ENCODE measurements around the gene CUEDC1. TPM values are rescaled to one million over a fixed set of nuclear protein-coding genes. Genes with fewer than 3 reads are reported as not detected.

The CUEDC1 gene
- total and polyA plus RNA-seq, 2 of the 4 experiments (the other 2 are of a cell fraction): 4.1 to 21.2 TPM

DNA sequence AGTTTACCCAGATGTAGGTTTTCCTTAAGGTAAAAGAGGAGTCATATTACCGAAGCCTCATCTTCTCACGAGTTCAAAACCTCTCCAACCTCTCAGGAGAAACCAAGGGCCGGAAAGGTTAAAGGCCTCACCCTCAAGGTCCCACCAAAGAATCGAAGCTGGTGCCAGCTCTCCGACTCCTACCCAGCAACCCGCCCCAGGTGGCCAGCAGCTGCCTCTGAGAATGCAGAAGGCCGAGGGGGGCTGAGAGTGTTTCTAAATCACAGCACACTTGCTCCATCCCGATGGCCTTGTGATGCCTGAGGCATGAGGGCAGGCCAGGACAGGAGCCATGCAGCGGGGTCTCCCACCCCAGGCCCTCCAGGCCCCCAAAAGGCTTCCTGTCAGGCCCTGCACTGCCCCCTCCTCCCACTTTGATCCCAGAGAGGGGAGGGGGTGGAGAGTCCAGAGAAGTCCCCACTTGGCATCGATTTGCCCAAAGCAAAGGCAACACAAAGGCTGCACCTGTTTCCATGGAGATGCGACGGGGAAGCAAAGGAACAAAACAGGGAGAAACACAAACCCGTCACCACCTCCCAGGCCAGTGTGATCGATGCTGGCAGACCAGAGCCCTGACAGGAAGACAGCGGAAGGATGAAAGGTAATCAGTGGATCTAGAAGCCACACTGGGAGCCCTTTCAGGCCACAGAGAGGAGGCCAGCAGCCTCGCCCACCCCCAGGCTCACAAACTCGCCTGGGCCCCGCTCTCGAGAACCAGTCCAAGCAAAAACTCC, 39.0 kb downstream of the CUEDC1 start (continued):
- TF ChIP-seq MXI1 (IDR thresholded peaks at IDR 0.05; ENCODE audit: borderline replicate concordance, low read depth, low read length): no peak
- no peak for TF ChIP-seq CHD1 (IDR thresholded peaks at IDR 0.05; ENCODE audit: low read depth, low read length)

DNA sequence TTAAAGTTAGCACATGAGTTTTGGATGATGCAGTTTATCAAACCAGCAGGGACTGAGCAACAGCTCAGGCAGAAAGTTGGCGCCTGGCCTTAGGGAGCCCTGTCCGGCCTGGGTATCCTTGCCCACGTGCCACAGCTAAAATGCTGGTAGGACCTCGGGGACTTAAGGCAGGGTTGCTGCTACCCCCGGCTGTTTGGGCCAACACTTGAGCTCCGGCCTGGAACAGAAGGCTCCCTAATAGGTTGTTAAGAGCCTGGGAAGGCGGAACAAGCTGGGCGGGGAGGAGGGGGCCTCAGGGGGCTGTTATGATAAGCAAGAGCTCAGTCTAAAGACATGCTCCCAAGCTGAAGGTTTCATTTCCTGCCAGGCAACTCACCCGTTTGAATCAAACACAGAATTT, 39.7 kb downstream of the CUEDC1 start:
- Histone ChIP-seq H3K79me1 (ENCODE audit: low read depth in 1 of 2, low read length in 2 of 2) (peaks cover 47 to 90% of the 10 kb centered on the region in 2 experiments), H2AK5ac (ENCODE audit: low read depth, low read length) (peak overlapping the region; percentile 31; the same call in 1 of the 2 replicates), H3K14ac (replicated peaks; ENCODE audit: low read depth, low read length) (no peak overlapping the region), H2BK120ac (ENCODE audit: low read depth, low read length) (no peak overlapping the region), H3K27ac (ENCODE audit: insufficient read depth, low read length) (peak overlapping the region; percentile 28; the same call in 1 of the 2 replicates), H4K91ac (ENCODE audit: insufficient read depth, low read depth, low read length) (no peak overlapping the region), H3K9ac (ENCODE audit: low read depth, low read length) (no peak overlapping the region), H3K4me3 (ENCODE audit: insufficient read depth, low read depth, low read length) (no peak overlapping the region), H4K20me1 (ENCODE audit: insufficient read depth, low read length) (peaks cover 17% of the 10 kb centered on the region), H3K4ac (ENCODE audit: low read depth, low read length) (no peak overlapping the region; the same call in 1 of the 2 replicates), H3K23ac (ENCODE audit: low read depth, low read length) (no peak overlapping the region), H3K56ac (ENCODE audit: extremely low read depth, insufficient read depth, low read length) (no peak overlapping the region), H3K9me1 (ENCODE audit: insufficient read depth, low read length) (peaks cover 24% of the 10 kb centered on the region), H4K5ac (ENCODE audit: low read depth, low read length) (no peak overlapping the region; the same call in 1 of the 2 replicates), H2BK15ac (ENCODE audit: low read depth, low read length) (no peak overlapping the region), H3K18ac (ENCODE audit: low read depth, low read length) (no peak overlapping the region; the same call in 1 of the 2 replicates), H2BK5ac (ENCODE audit: low read depth, low read length, poor library complexity, severe bottlenecking) (no peak overlapping the region), H2BK20ac (ENCODE audit: low read depth, low read length) (no peak overlapping the region), H3K27me3 (ENCODE audit: control insufficient read depth, insufficient read depth, low read length) (no peaks in the 10 kb centered on the region), H3K9me3 (ENCODE audit: control insufficient read depth, insufficient read depth, low read length) (no peaks in the 10 kb centered on the region), H3K4me2 (ENCODE audit: low read depth, low read length) (no peak overlapping the region), H4K8ac (ENCODE audit: low read depth in 2 of 2, low read length in 2 of 2) (no peak overlapping the region), H3K4me1 (ENCODE audit: control insufficient read depth, insufficient read depth, low read length) (peaks cover 25% of the 10 kb centered on the region), H2AFZ (replicated peaks; ENCODE audit: low read length, poor library complexity) (no peak overlapping the region), H3K36me3 (ENCODE audit: control insufficient read depth, insufficient read depth, low read length) (0 out of 2 replicates have a peak, but pooled peaks cover 1% of the 10 kb centered on the region), H2AK9ac (replicated peaks; ENCODE audit: low read depth, low read length, poor library complexity) (no peak overlapping the region)
- ChIA-PET CTCF (interaction anchor here (0.9 kb wide), 1 partner anchor 40 kb away, joined by 3 read pairs; no protein-coding TSS in a partner anchor), POLR2A (ENCODE audit: unreplicated experiment) (interaction anchor here (0.6 kb wide), 1 partner anchor 66 kb away, joined by 3 read pairs; no protein-coding TSS in a partner anchor)
- no TSS peak for BruUV-seq (replicated peaks)
- peak; percentile 22 for ATAC-seq (ENCODE audit: low read depth)
- no CpG with 5 or more reads among the region's 9 CpGs for WGBS, 2 experiments (ENCODE audit: extremely low coverage in 2 of 2, insufficient read length in 1 of 2)
- peak; percentile 28 for DNase-seq
- TF ChIP-seq, protein P1, sequence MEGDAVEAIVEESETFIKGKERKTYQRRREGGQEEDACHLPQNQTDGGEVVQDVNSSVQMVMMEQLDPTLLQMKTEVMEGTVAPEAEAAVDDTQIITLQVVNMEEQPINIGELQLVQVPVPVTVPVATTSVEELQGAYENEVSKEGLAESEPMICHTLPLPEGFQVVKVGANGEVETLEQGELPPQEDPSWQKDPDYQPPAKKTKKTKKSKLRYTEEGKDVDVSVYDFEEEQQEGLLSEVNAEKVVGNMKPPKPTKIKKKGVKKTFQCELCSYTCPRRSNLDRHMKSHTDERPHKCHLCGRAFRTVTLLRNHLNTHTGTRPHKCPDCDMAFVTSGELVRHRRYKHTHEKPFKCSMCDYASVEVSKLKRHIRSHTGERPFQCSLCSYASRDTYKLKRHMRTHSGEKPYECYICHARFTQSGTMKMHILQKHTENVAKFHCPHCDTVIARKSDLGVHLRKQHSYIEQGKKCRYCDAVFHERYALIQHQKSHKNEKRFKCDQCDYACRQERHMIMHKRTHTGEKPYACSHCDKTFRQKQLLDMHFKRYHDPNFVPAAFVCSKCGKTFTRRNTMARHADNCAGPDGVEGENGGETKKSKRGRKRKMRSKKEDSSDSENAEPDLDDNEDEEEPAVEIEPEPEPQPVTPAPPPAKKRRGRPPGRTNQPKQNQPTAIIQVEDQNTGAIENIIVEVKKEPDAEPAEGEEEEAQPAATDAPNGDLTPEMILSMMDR (conservative IDR thresholded peaks at IDR 0.05; ENCODE audit: low read depth, low read length): no peak
- TF ChIP-seq SMC3 (IDR thresholded peaks at IDR 0.05; ENCODE audit: low read depth, low read length) (no peak), MAZ (IDR thresholded peaks at IDR 0.05; ENCODE audit: borderline replicate concordance, low read depth, low read length) (no peak), MXI1 (IDR thresholded peaks at IDR 0.05; ENCODE audit: borderline replicate concordance, low read depth, low read length) (0 out of 2 replicates have a peak, but pooled peaks have one; percentile 31), RFX5 (IDR thresholded peaks at IDR 0.05; ENCODE audit: low read depth, low read length) (no peak)
- intact Hi-C loops (cut with micrococcal nuclease): no loop called here
- in situ Hi-C loops (cut with MboI; ENCODE audit: low sequenced_read_pairs): no loop called here
- dilution Hi-C loops (cut with HindIII; ENCODE audit: low sequenced_read_pairs, unreplicated experiment): no loop called here

All from IMR-90 (cell line).